Keratinocyte (primary cell): ENCODE measurements around the gene PSAP.

Experiments used
- CTCF ChIP-seq, 3 experiments: IDR thresholded peaks in 1 of 3; conservative IDR thresholded peaks in 1 of 3; optimal IDR thresholded peaks in 1 of 3; 2 replicates in 2 of 3; 3 replicates in 1 of 3; pipeline versions ENCODE3 to v1.5.1; 2011; ENCODE audit warnings: low read length in 3 of 3, mild to moderate bottlenecking in 3 of 3, moderate library complexity in 2 of 3, control low read depth in 1 of 3, inconsistent platforms in 1 of 3; ENCODE audit not compliant: insufficient read depth in 2 of 3; ENCODE audit errors: extremely low read depth in 1 of 3
- EZH2 ChIP-seq: IDR thresholded peaks from one replicate; pipeline ENCODE4 v1.6.1; 2012; ENCODE audit warnings: inconsistent platforms, mild to moderate bottlenecking, low read length, moderate library complexity

GRCh38 chr10:71828702-71829101 is 22.3 kb downstream of the PSAP start:
- TF ChIP-seq CTCF (optimal IDR thresholded peaks at IDR 0.05 in 1 of 3, IDR thresholded peaks at IDR 0.05 in 1 of 3, conservative IDR thresholded peaks at IDR 0.05 in 1 of 3; ENCODE audit: extremely low read depth in 1 of 3, insufficient read depth in 2 of 3, low read length in 3 of 3) (no peak), EZH2 (no peak)
